Caco-2 (cell line): Measurements from ENCODE around the gene TACC3. TPM values are rescaled to one million over a fixed set of nuclear protein-coding genes. Genes with fewer than 3 reads are reported as not detected.

Experiments
- BruUV-seq: library from RNA; stranded (reverse); fragments of 400-500 nt; replicated peaks from 2 replicates; lab custom pipeline; 2021; lab: Mats Ljungman, UMichigan
- CTCF ChIA-PET: fragments of 300-600 bp; sonication (Branson Sonifier 250); formaldehyde crosslinking; loops from one replicate; lab custom pipeline; 2022; ENCODE audit warnings: antibody characterized with exemption; lab: Charles Lee
- POLR2A ChIA-PET: fragments of 300-600 bp; sonication (Branson Sonifier 250); formaldehyde crosslinking; loops from one replicate; lab custom pipeline; 2022; ENCODE audit warnings: antibody characterized with exemption; lab: Charles Lee
- DNase-seq, 2 experiments: peaks; one replicate each; pipeline versions ENCODE4 v3.0.0 to v3.0.0-alpha.2; 2020 to 2022
- H3K27me3 ChIP-seq: replicated peaks from 2 replicates; pipeline ENCODE4 v1.6.0; 2011; ENCODE audit warnings: low read length; ENCODE audit not compliant: control insufficient read depth, insufficient read depth
- H3K36me3 ChIP-seq: 2 replicates; pipeline ENCODE4 v1.5.1; 2011; ENCODE audit warnings: low read length; ENCODE audit not compliant: control insufficient read depth, insufficient read depth
- H3K4me1 ChIP-seq: fragments of 250-450 bp; sonication (Bioruptor Pico); 2 replicates; pipeline ENCODE4 v1.5.1; 2020; ENCODE audit warnings: mild to moderate bottlenecking
- H3K4me3 ChIP-seq: 2 replicates; pipeline ENCODE4 v1.5.1; 2011; ENCODE audit warnings: low read depth, mild to moderate bottlenecking, control low read depth, low read length
- H3K9me3 ChIP-seq: fragments of 250-450 bp; sonication (Bioruptor Pico); 2 replicates; pipeline ENCODE4 v1.5.1; 2020; ENCODE audit warnings: mild to moderate bottlenecking, moderate library complexity
- H3K27ac Mint-ChIP-seq: one replicate; pipeline ENCODE4 v1.8.0; 2022; ENCODE audit warnings: mixed read lengths; ENCODE audit not compliant: unreplicated experiment
- H3K27me3 Mint-ChIP-seq: one replicate; pipeline ENCODE4 v1.8.0; 2022; ENCODE audit warnings: mixed read lengths; ENCODE audit not compliant: insufficient read depth, unreplicated experiment
- H3K36me3 Mint-ChIP-seq: one replicate; pipeline ENCODE4 v1.8.0; 2022; ENCODE audit warnings: mild to moderate bottlenecking, mixed read lengths; ENCODE audit not compliant: insufficient read depth, unreplicated experiment
- H3K4me1 Mint-ChIP-seq: one replicate; pipeline ENCODE4 v1.8.0; 2022; ENCODE audit warnings: low read depth, mixed read lengths; ENCODE audit not compliant: unreplicated experiment
- H3K4me3 Mint-ChIP-seq: one replicate; pipeline ENCODE4 v1.8.0; 2022; ENCODE audit warnings: mild to moderate bottlenecking, moderate library complexity, mixed read lengths; ENCODE audit not compliant: unreplicated experiment
- H3K9me3 Mint-ChIP-seq: one replicate; pipeline ENCODE4 v1.8.0; 2022; ENCODE audit warnings: mixed read lengths; ENCODE audit not compliant: unreplicated experiment
- CTCF ChIP-seq, 2 experiments: fragments of 200-600 bp in 1 of 2; IDR thresholded peaks; 1 replicate in 1 of 2; 2 replicates in 1 of 2; pipeline versions ENCODE4 v1.5.1 to v1.8.0; 2011 to 2022; ENCODE audit warnings: antibody characterized with exemption in 1 of 2, control low read depth in 1 of 2, inconsistent platforms in 1 of 2, low read depth in 1 of 2, low read length in 1 of 2, mild to moderate bottlenecking in 1 of 2, moderate library complexity in 1 of 2; ENCODE audit not compliant: insufficient read depth in 1 of 2, severe bottlenecking in 1 of 2, unreplicated experiment in 1 of 2
- intact Hi-C: fragments of 100-400 bp; cut with micrococcal nuclease; formaldehyde crosslinking; loops from one replicate; pipeline ENCODE4 v1.10.0; 2022; ENCODE audit not compliant: unreplicated experiment
- total RNA-seq: library from RNA; stranded (reverse); gene quantifications from 2 replicates; pipeline ENCODE4 v1.2.3, GENCODE V29; 2022

TACC3 gene
- total RNA-seq, 1 experiment from 2014 or later, result 106 TPM

- ChIA-PET CTCF (no interaction called here), POLR2A (no interaction called here)
- peaks cover 16% of the 10 kb centered on the region for H3K4me1 ChIP-seq
- Mint-ChIP-seq H3K9me3 (no peaks in the 10 kb centered on the region), H3K36me3 (no peaks in the 10 kb centered on the region), H3K4me1 (peaks cover 3% of the 10 kb centered on the region), H3K27ac (no peak overlapping the region), H3K27me3 (no peaks in the 10 kb centered on the region), H3K4me3 (no peak overlapping the region)
- H3K4me3 ChIP-seq, result no peak overlapping the region
- H3K9me3 ChIP-seq, result no peaks in the 10 kb centered on the region
- intact Hi-C loops, result no loop called here
- no peak for TF ChIP-seq CTCF (IDR thresholded peaks at IDR 0.05; ENCODE audit: insufficient read depth in 1 of 2, low read depth in 1 of 2, low read length in 1 of 2, severe bottlenecking in 1 of 2, unreplicated experiment in 1 of 2)
- no peaks in the 10 kb centered on the region for H3K27me3 ChIP-seq
- H3K36me3 ChIP-seq, result no peaks in the 10 kb centered on the region
- no TSS peak for BruUV-seq
- no peak for DNase-seq
Observed at GRCh38 chr4:1760521-1761071, 39.3 kb downstream of the TACC3 start.

DNA sequence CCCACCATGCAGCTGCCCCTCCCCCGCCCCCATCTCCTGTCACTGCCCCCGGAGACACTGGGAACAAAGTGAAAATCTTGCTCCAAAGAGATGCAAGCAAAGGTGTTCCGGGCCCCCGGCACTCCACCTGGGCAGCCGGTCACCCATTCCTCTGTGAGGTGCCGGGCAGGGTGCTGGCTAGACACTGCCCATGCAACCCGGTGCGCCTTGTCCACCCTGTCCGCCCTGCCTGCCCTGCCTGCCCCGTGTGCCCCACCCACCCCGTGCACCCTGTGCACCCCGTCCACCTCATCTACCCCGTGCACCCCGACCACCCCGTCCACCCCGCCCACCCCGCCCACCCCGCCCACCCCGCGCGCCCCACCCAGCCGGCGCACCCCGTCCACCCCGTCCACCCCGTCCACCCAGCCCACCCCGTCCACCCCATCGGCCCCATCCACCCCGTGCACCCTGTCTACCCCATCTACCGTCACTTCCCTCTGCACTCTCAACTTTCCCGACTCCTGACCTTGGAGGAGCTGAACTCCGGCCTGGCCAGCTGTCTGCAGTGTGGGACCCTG is 39.9 kb downstream of the TACC3 start:
- Histone ChIP-seq H3K4me1 (peaks cover 22% of the 10 kb centered on the region), H3K36me3 (no peaks in the 10 kb centered on the region), H3K9me3 (no peaks in the 10 kb centered on the region), H3K27me3 (no peaks in the 10 kb centered on the region), H3K4me3 (no peak overlapping the region)
- BruUV-seq, result no TSS peak
- no peak overlapping the region for H3K4me3 Mint-ChIP-seq
- no peaks in the 10 kb centered on the region for H3K9me3 Mint-ChIP-seq
- POLR2A ChIA-PET, result no interaction called here
- no peak for DNase-seq
- H3K27ac Mint-ChIP-seq, result no peak overlapping the region
- intact Hi-C loops, result no loop called here
- no peaks in the 10 kb centered on the region for H3K36me3 Mint-ChIP-seq
- H3K27me3 Mint-ChIP-seq, result no peaks in the 10 kb centered on the region
- H3K4me1 Mint-ChIP-seq, result peaks cover 6% of the 10 kb centered on the region
- CTCF ChIA-PET, result no interaction called here
- TF ChIP-seq CTCF (IDR thresholded peaks at IDR 0.05; ENCODE audit: insufficient read depth in 1 of 2, low read depth in 1 of 2, low read length in 1 of 2, severe bottlenecking in 1 of 2, unreplicated experiment in 1 of 2), result no peak

DNA sequence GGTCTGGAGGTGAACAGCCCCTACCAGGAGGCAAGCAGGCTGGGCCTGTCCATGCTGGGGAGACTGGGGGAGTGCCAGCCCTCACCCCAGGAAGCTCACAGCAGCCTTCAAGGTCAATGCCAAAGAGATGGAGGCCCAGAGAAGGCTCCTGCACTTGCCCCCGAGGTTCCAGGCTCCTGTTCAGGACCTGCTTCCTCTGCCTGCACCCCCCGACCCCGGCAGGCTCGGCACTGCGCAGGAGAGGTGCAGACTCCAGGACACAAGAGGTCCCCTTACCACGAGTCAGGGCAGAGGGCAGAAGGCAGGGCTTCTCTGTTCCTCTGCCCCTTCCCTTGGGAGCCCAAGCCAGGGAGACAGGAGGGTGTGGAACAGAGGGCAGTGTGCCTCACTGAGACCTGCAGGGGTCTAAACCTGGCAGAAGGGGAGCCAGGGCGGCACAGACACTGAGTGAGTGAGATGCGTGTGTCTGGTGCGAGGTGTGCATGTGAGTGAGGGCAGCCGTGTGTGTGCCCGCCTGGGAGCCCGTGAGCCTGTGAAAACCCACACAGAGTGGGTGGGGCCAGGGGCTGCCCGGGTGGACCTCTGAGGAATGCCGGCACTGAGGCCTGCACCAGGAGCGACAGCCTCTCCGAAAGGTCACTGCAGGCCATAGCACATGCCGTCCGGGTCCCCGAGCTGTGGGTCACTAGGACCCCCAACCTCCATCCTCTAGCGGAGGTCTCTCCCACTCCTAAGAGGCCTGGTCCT is 41.1 kb downstream of the TACC3 start:
- ChIA-PET POLR2A (interaction anchor here (0.6 kb wide), 1 partner anchor 246 kb away, joined by 3 read pairs; the partner anchor contains the start of gene NELFA), CTCF (no interaction called here)
- Mint-ChIP-seq H3K27ac (no peak overlapping the region), H3K36me3 (no peaks in the 10 kb centered on the region), H3K9me3 (no peaks in the 10 kb centered on the region), H3K27me3 (no peaks in the 10 kb centered on the region), H3K4me3 (no peak overlapping the region), H3K4me1 (peaks cover 6% of the 10 kb centered on the region)
- no peak for DNase-seq
- H3K27me3 ChIP-seq, result no peaks in the 10 kb centered on the region
- H3K4me3 ChIP-seq, result no peak overlapping the region
- H3K36me3 ChIP-seq, result no peaks in the 10 kb centered on the region
- intact Hi-C loops, result no loop called here
- no TSS peak for BruUV-seq
- H3K4me1 ChIP-seq, result peaks cover 28% of the 10 kb centered on the region
- H3K9me3 ChIP-seq, result no peaks in the 10 kb centered on the region
- TF ChIP-seq CTCF (IDR thresholded peaks at IDR 0.05; ENCODE audit: insufficient read depth in 1 of 2, low read depth in 1 of 2, low read length in 1 of 2, severe bottlenecking in 1 of 2, unreplicated experiment in 1 of 2), result no peak
